B cell (primary cell): ENCODE results near the gene HLCS. TPM values are rescaled to one million over a fixed set of nuclear protein-coding genes. Genes with fewer than 3 reads are reported as not detected.

ENCODE experiments used
- ATAC-seq: fragments of 200-7000 bp; cut with Tn5 transposase; one replicate; pipeline ENCODE4 v1.10.0; 2021; ENCODE audit warnings: low read depth, mild to moderate bottlenecking, moderate number of reproducible peaks, moderate library complexity
- CTCF ChIA-PET: fragments of 350-600 bp; sonication (Branson Sonifier 250); formaldehyde crosslinking; loops from one replicate; lab custom pipeline; 2021; ENCODE audit warnings: antibody characterized with exemption, inconsistent platforms; lab: Charles Lee
- POLR2A ChIA-PET: fragments of 350-600 bp; sonication (Branson Sonifier 250); formaldehyde crosslinking; loops from one replicate; lab custom pipeline; 2021; ENCODE audit warnings: antibody characterized with exemption; lab: Charles Lee
- DNase-seq: peaks from one replicate; pipeline ENCODE4 v3.0.0; 2013
- H2AFZ ChIP-seq: 2 replicates; pipeline ENCODE4 v1.6.1; 2012; ENCODE audit warnings: mild to moderate bottlenecking, low read depth, low read length; ENCODE audit not compliant: insufficient read depth, poor library complexity, severe bottlenecking
- H3K27ac ChIP-seq, 2 donors: 1 replicate in 1 of 2; 2 replicates in 1 of 2; pipeline ENCODE4 v1.5.1; 2012 to 2013; ENCODE audit warnings: low read length in 2 of 2, mild to moderate bottlenecking in 2 of 2, moderate library complexity in 1 of 2
- H3K27me3 ChIP-seq, 4 experiments: fragments of 200-600 bp in 1 of 4; sonication (generic) in 1 of 4; replicated peaks in 1 of 4; 1 replicate in 2 of 4; 2 replicates in 2 of 4; pipeline versions ENCODE4 v1.6.1 to v1.7.0; 2013 to 2016; ENCODE audit warnings: low read length in 3 of 4, mild to moderate bottlenecking in 2 of 4, mixed read lengths in 1 of 4, moderate library complexity in 1 of 4; ENCODE audit not compliant: insufficient read depth in 4 of 4, control insufficient read depth in 3 of 4; ENCODE audit errors: control extremely low read depth in 1 of 4
- H3K36me3 ChIP-seq, 2 experiments: replicated peaks in 1 of 2; 1 replicate in 1 of 2; 2 replicates in 1 of 2; pipeline versions ENCODE4 v1.6.1 to v1.7.1; 2013; ENCODE audit warnings: low read length in 1 of 2; ENCODE audit not compliant: insufficient read depth in 2 of 2, control insufficient read depth in 1 of 2; ENCODE audit errors: control extremely low read depth in 1 of 2, extremely low read depth in 1 of 2
- H3K4me1 ChIP-seq, 2 donors: fragments of 200-600 bp in 1 of 2; sonication (generic) in 1 of 2; 1 replicate in 1 of 2; 2 replicates in 1 of 2; pipeline versions ENCODE4 v1.5.1 to v1.6.1; 2013 to 2017; ENCODE audit warnings: low read length in 2 of 2; ENCODE audit not compliant: control insufficient read depth in 2 of 2, insufficient read depth in 2 of 2
- H3K4me2 ChIP-seq: replicated peaks from 2 replicates; pipeline ENCODE3; 2012; ENCODE audit warnings: mild to moderate bottlenecking, low read depth, low read length; ENCODE audit not compliant: poor library complexity, severe bottlenecking
- H3K4me3 ChIP-seq, 5 experiments: fragments of 200-600 bp in 1 of 5; sonication (generic) in 1 of 5; 1 replicate in 3 of 5; 2 replicates in 2 of 5; pipeline versions ENCODE4 v1.5.1 to v1.7.0; 2011 to 2016; ENCODE audit warnings: low read length in 4 of 5, mild to moderate bottlenecking in 4 of 5, low read depth in 2 of 5, control low read depth in 1 of 5, moderate library complexity in 1 of 5; ENCODE audit not compliant: insufficient read depth in 1 of 5; ENCODE audit errors: control extremely low read depth in 1 of 5, extremely low read depth in 1 of 5
- H3K79me2 ChIP-seq: fragments of 200-600 bp; sonication (generic); one replicate; pipeline ENCODE4 v1.6.0; 2016; ENCODE audit warnings: low read length; ENCODE audit not compliant: control insufficient read depth, insufficient read depth
- H3K9ac ChIP-seq: fragments of 200-600 bp; sonication (generic); 2 replicates; pipeline ENCODE4 v1.6.1; 2017; ENCODE audit warnings: mild to moderate bottlenecking, low read length, moderate library complexity
- H3K9me3 ChIP-seq, 3 donors: one replicate each; pipeline versions ENCODE4 v1.6.1 to v1.7.1; 2013; ENCODE audit warnings: low read length in 2 of 3; ENCODE audit not compliant: control insufficient read depth in 2 of 3, insufficient read depth in 1 of 3; ENCODE audit errors: control extremely low read depth in 1 of 3
- H4K20me1 ChIP-seq: 2 replicates; pipeline ENCODE4 v1.6.0; 2012; ENCODE audit warnings: mild to moderate bottlenecking, low read length; ENCODE audit not compliant: insufficient read depth, control insufficient read depth, poor library complexity, severe bottlenecking
- H3K27ac Mint-ChIP-seq: one replicate; pipeline ENCODE4 v1.8.0; 2021; ENCODE audit warnings: mixed read lengths
- H3K27me3 Mint-ChIP-seq: one replicate; pipeline ENCODE4 v1.8.0; 2021; ENCODE audit warnings: mixed read lengths
- H3K4me1 Mint-ChIP-seq: one replicate; pipeline ENCODE4 v1.8.0; 2021; ENCODE audit warnings: mixed read lengths
- H3K4me3 Mint-ChIP-seq: one replicate; pipeline ENCODE4 v1.8.0; 2021; ENCODE audit warnings: mixed read lengths
- H3K9me3 Mint-ChIP-seq: one replicate; pipeline ENCODE4 v1.8.0; 2022; ENCODE audit warnings: mixed read lengths; ENCODE audit not compliant: insufficient read depth
- CTCF ChIP-seq: fragments of 200-600 bp; IDR thresholded peaks from one replicate; pipeline ENCODE4 v1.8.0; 2022; ENCODE audit warnings: antibody characterized with exemption, mild to moderate bottlenecking
- EZH2 ChIP-seq: IDR thresholded peaks from 2 replicates; pipeline ENCODE4 v1.6.1; 2012; ENCODE audit warnings: borderline replicate concordance, low read depth, mild to moderate bottlenecking, moderate library complexity, low read length; ENCODE audit not compliant: insufficient read depth, poor library complexity, severe bottlenecking
- WGBS: methylation state at CpG from one replicate; pipeline ENCODE4 v1.1.5; 2013; ENCODE audit warnings: missing lambda C conversion rate; ENCODE audit not compliant: insufficient coverage; 5-methylcytosine and 5-hydroxymethylcytosine counted together
- intact Hi-C: fragments of 100-400 bp; cut with micrococcal nuclease; formaldehyde crosslinking; loops from one replicate; pipeline ENCODE4 v1.10.0; 2022
- polyA plus RNA-seq: library from polyadenylated mRNA; depleted of rRNA; stranded (reverse); fragments of >200 nt; gene quantifications from 2 replicates; pipeline ENCODE4 v1.2.3, GENCODE V29; 2012
- total RNA-seq, 2 donors: library from RNA; stranded (reverse); fragments of 120-200 nt in 1 of 2; gene quantifications; 1 replicate in 1 of 2; 2 replicates in 1 of 2; pipeline versions ENCODE4 v1.2.3 to v1.2.4, GENCODE V29; 2013 to 2022

Gene HLCS
- total and polyA plus RNA-seq, 2 donors (not counting 1 experiment from before 2014, with no cell fraction given), result 4.4 to 14.7 TPM

- Mint-ChIP-seq H3K4me1 (peaks cover 24% of the 10 kb centered on the region), H3K9me3 (no peaks in the 10 kb centered on the region), H3K4me3 (peak overlapping the region; percentile 88), H3K27ac (peak overlapping the region; percentile 61), H3K27me3 (peaks cover 3% of the 10 kb centered on the region)
- peak overlapping the region; percentile 78 for H3K4me2 ChIP-seq
- peaks cover 0 to 13% (median 5%) of the 10 kb centered on the region in 4 experiments for H3K27me3 ChIP-seq
- H3K4me1 ChIP-seq, result peaks cover 16 to 22% of the 10 kb centered on the region in 2 donors
- DNase-seq (peak; percentile 41), ATAC-seq (peak; percentile 46)
- H4K20me1 ChIP-seq, result no peaks in the 10 kb centered on the region
- no peaks in the 10 kb centered on the region for H3K36me3 ChIP-seq
- H3K27ac ChIP-seq, result no peak overlapping the region
- peak overlapping the region; percentile 68 for H2AFZ ChIP-seq
- 10% methylated on average over 53 of the region's 53 CpGs for WGBS
- TF ChIP-seq EZH2 (no peak), CTCF (no peak)
- H3K9me3 ChIP-seq, result no peaks in the 10 kb centered on the region
- H3K4me3 ChIP-seq, result peak overlapping the region in 4 of 5 experiments; percentile 29 to 56 (median 36)
- intact Hi-C loops, result no loop called here
- POLR2A ChIA-PET, result interaction anchor here (0.6 kb wide), 1 partner anchor 553 kb away, joined by 3 read pairs; no protein-coding TSS in a partner anchor
- H3K9ac ChIP-seq, result peak overlapping the region; percentile 62
- no peaks in the 10 kb centered on the region for H3K79me2 ChIP-seq
- CTCF ChIA-PET, result interaction anchor here (0.7 to 2.5 kb wide), 5 partner anchors 10 to 1751 kb away, joined by 3 to 26 read pairs (median 4); no protein-coding TSS in a partner anchor
These were observed 14.0 kb upstream of the HLCS start for GRCh38 chr21:36980280-36981048.
